ENCODE results near the gene CRYGN. TPM values are rescaled to one million over a fixed set of nuclear protein-coding genes. Genes with fewer than 3 reads are reported as not detected.

The CRYGN gene
- total RNA-seq, 1 donor from 2014 or later: not detected

DNA sequence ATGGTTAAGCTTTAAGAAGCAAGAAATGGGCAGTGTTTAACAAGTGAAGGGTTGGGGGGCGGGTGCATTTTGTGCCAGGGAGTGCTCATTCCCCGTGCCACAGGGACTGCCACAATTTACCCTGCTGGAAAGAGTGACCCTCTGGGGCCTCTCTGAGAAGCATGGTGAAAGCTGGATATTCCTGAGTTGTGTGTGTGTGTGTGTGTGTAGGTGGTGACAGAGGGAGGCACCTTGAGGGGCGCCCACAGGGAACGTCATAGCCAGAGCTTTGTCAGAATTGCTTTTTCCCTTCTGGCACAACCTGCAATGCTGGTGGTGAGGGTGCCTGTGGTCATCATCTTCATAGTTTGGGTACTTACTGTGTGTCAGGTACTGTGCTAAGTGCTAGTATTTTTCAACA is 27.6 kb downstream of the CRYGN start:
- H3K9me3 Mint-ChIP-seq: no peaks in the 10 kb centered on the region
- no peaks in the 10 kb centered on the region for H3K36me3 Mint-ChIP-seq (ENCODE audit: low read depth)
- H3K27ac Mint-ChIP-seq: no peak overlapping the region
- TF ChIP-seq, protein P1, sequence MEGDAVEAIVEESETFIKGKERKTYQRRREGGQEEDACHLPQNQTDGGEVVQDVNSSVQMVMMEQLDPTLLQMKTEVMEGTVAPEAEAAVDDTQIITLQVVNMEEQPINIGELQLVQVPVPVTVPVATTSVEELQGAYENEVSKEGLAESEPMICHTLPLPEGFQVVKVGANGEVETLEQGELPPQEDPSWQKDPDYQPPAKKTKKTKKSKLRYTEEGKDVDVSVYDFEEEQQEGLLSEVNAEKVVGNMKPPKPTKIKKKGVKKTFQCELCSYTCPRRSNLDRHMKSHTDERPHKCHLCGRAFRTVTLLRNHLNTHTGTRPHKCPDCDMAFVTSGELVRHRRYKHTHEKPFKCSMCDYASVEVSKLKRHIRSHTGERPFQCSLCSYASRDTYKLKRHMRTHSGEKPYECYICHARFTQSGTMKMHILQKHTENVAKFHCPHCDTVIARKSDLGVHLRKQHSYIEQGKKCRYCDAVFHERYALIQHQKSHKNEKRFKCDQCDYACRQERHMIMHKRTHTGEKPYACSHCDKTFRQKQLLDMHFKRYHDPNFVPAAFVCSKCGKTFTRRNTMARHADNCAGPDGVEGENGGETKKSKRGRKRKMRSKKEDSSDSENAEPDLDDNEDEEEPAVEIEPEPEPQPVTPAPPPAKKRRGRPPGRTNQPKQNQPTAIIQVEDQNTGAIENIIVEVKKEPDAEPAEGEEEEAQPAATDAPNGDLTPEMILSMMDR (IDR thresholded peaks at IDR 0.05): no peak
- ATAC-seq (ENCODE audit: low read depth) (no peak), DNase-seq (no peak)
- no peak overlapping the region for H3K4me3 Mint-ChIP-seq
- H3K27me3 Mint-ChIP-seq: peaks cover 49% of the 10 kb centered on the region
- peaks cover 25% of the 10 kb centered on the region for H3K4me1 Mint-ChIP-seq
- ChIA-PET POLR2A (no interaction called here), CTCF (interaction anchor here (1.3 kb wide), 1 partner anchor 46 kb away, joined by 3 read pairs; no protein-coding TSS in a partner anchor)
- intact Hi-C loops (cut with micrococcal nuclease): no loop called here

DNA sequence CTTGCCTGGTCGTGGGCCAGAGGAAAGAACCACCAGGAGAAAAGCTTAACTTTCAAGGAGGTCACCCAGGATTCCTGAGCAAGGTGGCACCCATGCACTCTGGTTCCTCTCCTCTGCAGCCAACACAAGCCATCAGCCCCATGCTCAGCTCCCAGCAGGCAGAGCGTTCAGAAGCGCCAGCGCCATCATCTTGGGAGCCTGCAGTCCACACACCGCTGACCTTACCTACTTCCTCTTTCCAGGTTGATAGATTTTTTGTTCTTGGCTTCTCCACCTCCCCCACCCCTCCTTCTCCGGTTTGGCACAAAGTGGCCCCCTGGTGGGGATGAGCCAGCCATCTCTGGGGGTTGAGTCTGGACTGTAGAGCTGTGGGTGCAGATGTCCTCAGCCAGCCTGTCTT is 28.4 kb downstream of the CRYGN start:
- DNase-seq (no peak), ATAC-seq (ENCODE audit: low read depth) (peak; percentile 49)
- intact Hi-C loops (cut with micrococcal nuclease): loop anchor here (1.0 kb wide), 1 partner anchor 43 kb away; no protein-coding TSS in a partner anchor
- H3K36me3 Mint-ChIP-seq (ENCODE audit: low read depth): no peaks in the 10 kb centered on the region
- no peak overlapping the region for H3K27ac Mint-ChIP-seq
- peak overlapping the region; percentile 41 for H3K4me3 Mint-ChIP-seq
- ChIA-PET CTCF (interaction anchor here (1.3 kb wide), 1 partner anchor 45 kb away, joined by 3 read pairs; no protein-coding TSS in a partner anchor), POLR2A (no interaction called here)
- H3K4me1 Mint-ChIP-seq: peaks cover 25% of the 10 kb centered on the region
- TF ChIP-seq, protein P1 (IDR thresholded peaks at IDR 0.05): no peak
- H3K9me3 Mint-ChIP-seq: no peaks in the 10 kb centered on the region
- peaks cover 46% of the 10 kb centered on the region for H3K27me3 Mint-ChIP-seq

DNA sequence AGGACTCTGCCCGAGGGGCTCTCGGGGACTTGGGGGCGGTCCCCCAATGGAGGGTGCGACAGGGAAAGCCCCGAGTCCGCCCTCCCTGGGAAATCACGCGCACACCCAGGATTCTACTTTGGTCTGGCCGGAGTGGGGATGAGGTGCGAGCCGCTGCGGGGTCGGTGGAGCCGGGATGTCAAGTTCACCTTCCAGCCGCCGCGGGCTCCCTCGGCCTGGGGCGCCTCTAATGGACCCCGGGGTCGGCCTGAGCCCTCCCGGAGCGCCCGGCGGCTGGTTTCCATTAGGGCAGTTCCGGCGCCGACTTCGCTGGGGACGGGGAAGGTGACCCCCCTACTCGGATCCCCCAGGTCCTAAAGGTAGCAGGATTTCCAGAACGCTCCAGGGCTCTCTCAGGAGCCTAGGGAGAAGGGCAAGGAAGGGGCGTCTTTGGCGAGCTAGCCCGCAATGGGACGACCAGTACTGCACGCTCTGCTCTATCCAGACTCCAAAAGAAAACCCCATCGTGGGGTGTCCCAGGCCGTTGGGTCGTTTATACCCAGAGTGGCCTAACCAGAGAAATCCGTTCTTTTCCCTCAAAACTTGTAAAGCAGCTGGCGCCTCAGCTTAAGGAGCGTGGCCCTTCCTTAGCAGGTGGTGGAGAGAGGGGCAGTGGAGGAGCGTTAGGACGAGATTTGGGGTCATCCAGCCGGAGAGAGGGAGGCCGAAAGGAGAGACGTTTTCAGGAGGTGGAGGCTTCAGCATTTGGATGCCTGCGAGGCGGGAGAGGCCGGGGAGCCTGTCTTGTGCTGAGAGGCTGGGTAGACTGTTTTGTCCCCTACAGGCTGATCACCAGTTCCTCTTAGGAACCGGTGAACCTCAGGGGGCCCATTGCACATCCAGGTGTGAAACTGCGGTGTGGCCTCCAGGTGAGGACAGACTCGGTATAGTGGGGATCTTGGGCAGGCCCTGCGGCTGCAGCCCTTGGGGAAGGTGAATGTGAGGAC is 29.2 kb downstream of the CRYGN start:
- ChIA-PET CTCF (interaction anchor here (1.3 kb wide), 1 partner anchor 44 kb away, joined by 3 read pairs; no protein-coding TSS in a partner anchor), POLR2A (no interaction called here)
- H3K36me3 Mint-ChIP-seq (ENCODE audit: low read depth): no peaks in the 10 kb centered on the region
- H3K27ac Mint-ChIP-seq: no peak overlapping the region
- H3K9me3 Mint-ChIP-seq: no peaks in the 10 kb centered on the region
- ATAC-seq (ENCODE audit: low read depth) (no peak), DNase-seq (no peak)
- peaks cover 25% of the 10 kb centered on the region for H3K4me1 Mint-ChIP-seq
- peak overlapping the region; percentile 19 for H3K4me3 Mint-ChIP-seq
- peaks cover 43% of the 10 kb centered on the region for H3K27me3 Mint-ChIP-seq
- TF ChIP-seq, protein P1 (IDR thresholded peaks at IDR 0.05): no peak
- intact Hi-C loops (cut with micrococcal nuclease): loop anchor here (1.0 kb wide), 1 partner anchor 42 kb away; no protein-coding TSS in a partner anchor

DNA sequence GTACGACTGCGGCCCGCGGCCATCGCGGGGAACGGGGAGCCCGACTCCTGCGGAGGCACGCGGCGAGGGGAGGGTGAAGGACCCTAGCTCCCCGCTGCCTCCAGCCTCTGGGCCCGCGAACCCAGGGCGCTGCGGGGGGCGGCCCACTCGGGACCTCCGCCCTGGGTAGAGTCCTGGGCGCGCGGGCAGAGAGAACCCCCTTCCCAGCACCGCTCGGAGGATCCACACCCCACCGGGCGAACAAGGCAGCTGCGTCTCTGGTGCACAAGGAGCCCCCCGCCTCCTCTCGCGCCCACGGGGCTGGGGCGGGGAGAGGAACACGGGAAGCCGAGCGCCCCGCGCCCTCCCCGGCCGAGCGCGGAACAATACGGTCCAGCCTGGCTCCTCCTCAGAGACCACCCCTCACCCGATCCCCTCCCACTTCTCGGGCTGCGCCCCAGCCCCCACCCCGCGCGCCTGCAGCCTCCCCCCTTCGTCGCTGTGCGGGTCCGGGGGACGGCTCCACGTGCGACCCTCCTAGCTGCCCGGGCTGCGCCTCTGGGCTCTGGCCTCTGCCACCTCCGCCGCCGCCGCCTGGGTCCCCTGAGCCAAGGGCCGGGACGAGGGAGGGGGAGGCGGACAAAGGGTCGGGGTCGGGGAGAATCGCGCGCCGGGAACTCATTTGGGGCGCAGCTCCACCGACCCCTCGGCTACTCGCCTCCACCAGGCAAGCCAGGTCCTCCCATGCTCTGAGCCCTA is 30.1 kb downstream of the CRYGN start, which contains the start of gene WDR86:
WDR86 (minus strand) TSS at position 372 of the 738 bp plus-strand sequence. CDS start 449 bp downstream, outside the sequence.
- TF ChIP-seq, protein P1 (IDR thresholded peaks at IDR 0.05): no peak
- ATAC-seq (ENCODE audit: low read depth) (no peak), DNase-seq (no peak)
- CTCF ChIA-PET: no interaction called here
- Mint-ChIP-seq H3K9me3 (no peaks in the 10 kb centered on the region), H3K27ac (no peak within 1 kb of the TSS), H3K4me1 (peaks cover 25% of the 10 kb centered on the region), H3K4me3 (peak within 1 kb of the TSS; percentile 80), H3K27me3 (peaks cover 43% of the 10 kb centered on the region), H3K36me3 (ENCODE audit: low read depth) (no peaks in the 10 kb centered on the region)
- intact Hi-C loops (cut with micrococcal nuclease): no loop called here
- POLR2A ChIA-PET: no interaction called here
